Astrocyte (in vitro differentiated cells and primary cell): ENCODE measurements around the gene HMCN2. TPM values are rescaled to one million over a fixed set of nuclear protein-coding genes. Genes with fewer than 3 reads are reported as not detected.

ENCODE experiments used
- DNase-seq: peaks from one replicate; pipeline ENCODE4 v3.0.0-alpha.2; 2010; ENCODE audit warnings: low read depth
- FAIRE-seq: peaks from 2 replicates; lab custom pipeline; 2011; peaks lifted over from hg19 to GRCh38; lab: Jason Lieb, UNC
- H2AFZ ChIP-seq: 2 replicates; pipeline ENCODE4 v1.6.0; 2012; ENCODE audit warnings: low read depth, low read length, inconsistent platforms
- H3K27ac ChIP-seq: 2 replicates; pipeline ENCODE4 v1.5.1; 2011; ENCODE audit warnings: low read depth, low read length, inconsistent platforms
- H3K27me3 ChIP-seq: 2 replicates; pipeline ENCODE4 v1.6.0; 2011; ENCODE audit warnings: low read length, inconsistent platforms; ENCODE audit not compliant: insufficient read depth
- H3K36me3 ChIP-seq: 2 replicates; pipeline ENCODE4 v1.5.1; 2011; ENCODE audit warnings: low read length, inconsistent platforms; ENCODE audit not compliant: insufficient read depth
- H3K4me1 ChIP-seq: 2 replicates; pipeline ENCODE4 v1.5.1; 2011; ENCODE audit warnings: low read length, inconsistent platforms; ENCODE audit not compliant: insufficient read depth
- H3K4me2 ChIP-seq: 2 replicates; pipeline ENCODE4 v1.6.0; 2012; ENCODE audit warnings: low read length, inconsistent platforms
- H3K4me3 ChIP-seq: 2 replicates; pipeline ENCODE4 v1.5.1; 2011; ENCODE audit warnings: low read depth, mild to moderate bottlenecking, low read length, inconsistent platforms; ENCODE audit not compliant: insufficient read depth
- H3K79me2 ChIP-seq: 2 replicates; pipeline ENCODE4 v1.6.0; 2012; ENCODE audit warnings: mild to moderate bottlenecking, low read length, inconsistent platforms; ENCODE audit not compliant: insufficient read depth
- H3K9ac ChIP-seq: 2 replicates; pipeline ENCODE4 v1.6.0; 2012; ENCODE audit warnings: mild to moderate bottlenecking, low read length, inconsistent platforms
- H3K9me3 ChIP-seq: 2 replicates; pipeline ENCODE4 v1.5.1; 2012; ENCODE audit warnings: low read depth, mild to moderate bottlenecking, low read length, inconsistent platforms; ENCODE audit not compliant: insufficient read depth
- H4K20me1 ChIP-seq: 2 replicates; pipeline ENCODE4 v1.6.0; 2012; ENCODE audit warnings: low read length, inconsistent platforms; ENCODE audit not compliant: insufficient read depth
- H3K27ac Mint-ChIP-seq: one replicate; pipeline ENCODE4 v1.8.0; 2021; ENCODE audit warnings: mild to moderate bottlenecking, mixed read lengths; ENCODE audit not compliant: unreplicated experiment
- H3K27me3 Mint-ChIP-seq: one replicate; pipeline ENCODE4 v1.8.0; 2021; ENCODE audit warnings: low read depth, mixed read lengths; ENCODE audit not compliant: unreplicated experiment
- H3K36me3 Mint-ChIP-seq: one replicate; pipeline ENCODE4 v1.8.0; 2021; ENCODE audit warnings: low read depth, mixed read lengths; ENCODE audit not compliant: unreplicated experiment
- H3K4me1 Mint-ChIP-seq: one replicate; pipeline ENCODE4 v1.8.0; 2021; ENCODE audit warnings: low read depth, mixed read lengths; ENCODE audit not compliant: unreplicated experiment
- H3K4me3 Mint-ChIP-seq: one replicate; pipeline ENCODE4 v1.8.0; 2021; ENCODE audit warnings: mild to moderate bottlenecking, moderate library complexity, mixed read lengths; ENCODE audit not compliant: unreplicated experiment
- H3K9me3 Mint-ChIP-seq: one replicate; pipeline ENCODE4 v1.8.0; 2021; ENCODE audit warnings: mild to moderate bottlenecking, mixed read lengths; ENCODE audit not compliant: unreplicated experiment
- EZH2 ChIP-seq: IDR thresholded peaks from 2 replicates; pipeline ENCODE4 v1.6.1; 2012; ENCODE audit warnings: mild to moderate bottlenecking, low read length, inconsistent platforms; ENCODE audit not compliant: insufficient read depth
- total RNA-seq: library from RNA; stranded (reverse); gene quantifications from 2 replicates; pipeline ENCODE4 v1.2.1, GENCODE V29; 2021
- TF ChIP-seq, protein P1 (sequence below): IDR thresholded peaks from 2 replicates; pipeline ENCODE4 v1.5.1; 2011; ENCODE audit warnings: low read depth, mild to moderate bottlenecking, inconsistent platforms, low read length, moderate library complexity; ENCODE audit not compliant: insufficient read depth

HMCN2 gene
- total RNA-seq, 1 donor from 2014 or later: 1.6 TPM

DNA sequence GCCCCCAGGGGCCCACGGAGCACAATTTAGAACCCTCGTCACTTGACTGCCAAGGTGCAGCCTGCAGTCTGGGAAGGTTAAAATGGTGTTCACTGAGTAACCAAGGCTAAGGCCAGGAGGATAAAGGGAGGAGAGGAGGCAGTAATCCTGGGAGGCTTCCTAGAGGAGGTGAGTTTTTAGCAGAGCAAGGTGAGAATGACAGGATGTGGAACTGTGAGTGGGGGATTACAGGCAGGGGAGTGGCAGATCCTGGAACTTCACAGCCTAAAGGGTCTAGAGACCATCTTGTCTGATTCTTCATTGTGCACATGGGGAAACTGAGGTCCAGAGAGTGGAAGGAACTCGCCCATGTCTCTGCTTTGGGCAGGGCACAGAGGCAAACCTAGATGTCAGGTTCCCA lies 136.7 kb downstream of the HMCN2 start:
- Histone ChIP-seq H3K27me3 (peaks cover 2% of the 10 kb centered on the region), H4K20me1 (no peaks in the 10 kb centered on the region), H3K4me1 (no peaks in the 10 kb centered on the region), H3K27ac (no peak overlapping the region), H3K9me3 (no peaks in the 10 kb centered on the region), H3K36me3 (no peaks in the 10 kb centered on the region), H2AFZ (no peak overlapping the region), H3K4me3 (no peak overlapping the region), H3K4me2 (no peak overlapping the region), H3K79me2 (no peaks in the 10 kb centered on the region), H3K9ac (no peak overlapping the region)
- TF ChIP-seq, protein P1, sequence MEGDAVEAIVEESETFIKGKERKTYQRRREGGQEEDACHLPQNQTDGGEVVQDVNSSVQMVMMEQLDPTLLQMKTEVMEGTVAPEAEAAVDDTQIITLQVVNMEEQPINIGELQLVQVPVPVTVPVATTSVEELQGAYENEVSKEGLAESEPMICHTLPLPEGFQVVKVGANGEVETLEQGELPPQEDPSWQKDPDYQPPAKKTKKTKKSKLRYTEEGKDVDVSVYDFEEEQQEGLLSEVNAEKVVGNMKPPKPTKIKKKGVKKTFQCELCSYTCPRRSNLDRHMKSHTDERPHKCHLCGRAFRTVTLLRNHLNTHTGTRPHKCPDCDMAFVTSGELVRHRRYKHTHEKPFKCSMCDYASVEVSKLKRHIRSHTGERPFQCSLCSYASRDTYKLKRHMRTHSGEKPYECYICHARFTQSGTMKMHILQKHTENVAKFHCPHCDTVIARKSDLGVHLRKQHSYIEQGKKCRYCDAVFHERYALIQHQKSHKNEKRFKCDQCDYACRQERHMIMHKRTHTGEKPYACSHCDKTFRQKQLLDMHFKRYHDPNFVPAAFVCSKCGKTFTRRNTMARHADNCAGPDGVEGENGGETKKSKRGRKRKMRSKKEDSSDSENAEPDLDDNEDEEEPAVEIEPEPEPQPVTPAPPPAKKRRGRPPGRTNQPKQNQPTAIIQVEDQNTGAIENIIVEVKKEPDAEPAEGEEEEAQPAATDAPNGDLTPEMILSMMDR: no peak
- no peak for TF ChIP-seq EZH2
- H3K27me3 Mint-ChIP-seq: peaks cover 40% of the 10 kb centered on the region
- no peak for FAIRE-seq
- H3K9me3 Mint-ChIP-seq: no peaks in the 10 kb centered on the region
- peaks cover 2% of the 10 kb centered on the region for H3K36me3 Mint-ChIP-seq
- H3K4me3 Mint-ChIP-seq: no peak overlapping the region
- H3K27ac Mint-ChIP-seq: no peak overlapping the region
- no peak for DNase-seq
- no peaks in the 10 kb centered on the region for H3K4me1 Mint-ChIP-seq

DNA sequence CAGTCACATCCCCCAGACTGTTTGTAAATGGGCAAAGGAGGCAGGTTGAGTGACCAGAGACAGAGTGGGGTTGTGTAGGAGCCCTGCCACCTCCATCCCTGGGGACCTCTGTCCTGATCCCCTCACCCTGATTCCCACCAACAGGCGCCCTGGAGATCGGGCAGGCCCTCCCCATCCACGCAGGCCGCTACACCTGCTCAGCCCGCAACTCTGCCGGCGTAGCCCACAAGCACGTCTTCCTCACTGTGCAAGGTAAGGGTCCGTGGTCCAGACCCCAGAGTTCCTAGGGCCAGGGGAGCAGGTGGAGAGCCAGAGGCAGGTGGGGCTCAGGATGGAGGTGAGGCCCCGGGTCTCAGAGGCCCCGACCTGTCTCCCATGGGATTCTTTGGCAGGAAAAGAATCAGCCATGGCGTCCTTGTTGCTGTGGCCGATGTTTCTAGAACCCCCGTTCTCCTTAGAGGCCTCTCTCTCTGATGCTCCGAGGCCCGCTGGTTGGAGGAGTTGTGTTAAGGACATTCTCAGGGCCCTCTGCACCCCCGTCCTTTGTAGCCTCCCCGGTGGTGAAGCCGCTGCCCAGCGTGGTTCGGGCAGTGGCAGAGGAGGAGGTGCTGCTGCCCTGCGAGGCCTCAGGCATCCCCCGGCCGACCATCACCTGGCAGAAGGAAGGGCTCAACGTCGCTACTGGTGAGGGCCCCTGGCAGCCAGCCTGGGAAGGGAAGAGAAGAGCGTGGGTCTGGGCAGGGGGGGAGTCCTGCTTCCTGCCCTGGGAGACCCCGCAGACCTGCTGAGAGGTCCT lies 137.3 kb downstream of the HMCN2 start:
- Histone ChIP-seq H3K4me1 (no peaks in the 10 kb centered on the region), H3K4me2 (no peak overlapping the region), H3K27ac (no peak overlapping the region), H3K36me3 (no peaks in the 10 kb centered on the region), H2AFZ (no peak overlapping the region), H3K79me2 (no peaks in the 10 kb centered on the region), H3K9ac (no peak overlapping the region), H3K4me3 (no peak overlapping the region), H3K27me3 (peaks cover 2% of the 10 kb centered on the region), H4K20me1 (no peaks in the 10 kb centered on the region), H3K9me3 (no peaks in the 10 kb centered on the region)
- Mint-ChIP-seq H3K27ac (no peak overlapping the region), H3K4me1 (no peaks in the 10 kb centered on the region), H3K36me3 (peaks cover 2% of the 10 kb centered on the region), H3K4me3 (no peak overlapping the region), H3K9me3 (no peaks in the 10 kb centered on the region), H3K27me3 (peaks cover 43% of the 10 kb centered on the region)
- FAIRE-seq (no peak), DNase-seq (no peak)
- TF ChIP-seq, protein P1: no peak
- TF ChIP-seq EZH2: no peak

DNA sequence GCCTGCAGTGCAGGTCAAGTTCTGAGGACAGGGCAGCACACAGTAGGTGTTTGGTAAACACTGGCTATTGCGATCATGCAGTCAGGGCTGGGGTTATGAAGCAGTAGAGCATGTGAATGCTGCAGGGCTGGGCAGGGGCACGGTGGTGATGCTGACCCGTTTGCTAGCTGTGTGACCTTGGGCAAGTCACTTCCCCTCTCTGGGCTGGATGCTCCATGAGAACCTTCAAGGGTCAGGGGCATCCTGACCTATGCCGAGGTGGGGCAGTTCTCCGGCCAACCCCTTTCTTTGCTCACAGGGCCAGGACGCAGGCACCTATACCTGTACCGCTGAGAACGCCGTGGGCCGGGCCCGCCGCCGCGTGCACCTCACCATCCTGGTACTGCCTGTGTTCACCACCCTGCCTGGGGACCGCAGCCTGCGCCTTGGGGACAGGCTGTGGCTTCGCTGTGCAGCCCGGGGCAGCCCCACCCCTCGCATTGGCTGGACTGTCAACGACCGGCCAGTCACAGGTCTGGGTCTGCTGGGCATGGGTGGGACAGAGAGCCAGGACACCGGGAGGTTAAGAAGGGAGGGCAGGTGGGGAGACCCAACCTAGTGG lies 140.2 kb downstream of the HMCN2 start:
- Histone ChIP-seq H3K4me3 (no peak overlapping the region), H3K4me2 (no peak overlapping the region), H3K4me1 (no peaks in the 10 kb centered on the region), H4K20me1 (no peaks in the 10 kb centered on the region), H3K27ac (no peak overlapping the region), H3K9ac (no peak overlapping the region), H2AFZ (no peak overlapping the region), H3K9me3 (no peaks in the 10 kb centered on the region), H3K27me3 (peaks cover 2% of the 10 kb centered on the region), H3K79me2 (no peaks in the 10 kb centered on the region), H3K36me3 (no peaks in the 10 kb centered on the region)
- DNase-seq (no peak), FAIRE-seq (no peak)
- Mint-ChIP-seq H3K27me3 (peaks cover 56% of the 10 kb centered on the region), H3K9me3 (peaks cover 3% of the 10 kb centered on the region), H3K4me1 (no peaks in the 10 kb centered on the region), H3K4me3 (no peak overlapping the region), H3K27ac (no peak overlapping the region), H3K36me3 (no peaks in the 10 kb centered on the region)
- TF ChIP-seq, protein P1: no peak
- no peak for TF ChIP-seq EZH2
